ENCODE measurements around the gene TPRA1.

DNA sequence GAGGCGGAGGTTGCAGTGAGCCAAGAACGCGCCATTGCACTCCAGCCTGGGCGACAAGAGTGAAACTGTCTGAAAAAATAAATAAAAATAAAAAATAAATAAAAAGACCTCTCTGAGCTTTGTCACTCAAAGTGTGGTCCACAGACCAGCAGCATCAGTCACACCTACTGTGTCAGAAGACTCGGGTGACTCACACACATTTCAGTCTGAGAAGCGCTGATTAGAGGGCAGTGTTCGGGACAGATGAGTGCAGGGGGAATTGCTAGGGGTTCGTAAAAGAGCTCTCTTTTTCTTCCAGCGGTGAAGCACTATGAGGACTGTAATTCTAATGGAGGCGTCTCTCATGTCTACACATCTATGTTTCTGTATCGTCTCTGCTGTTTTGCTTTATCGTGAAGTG is 44.1 kb upstream of the TPRA1 start:
- TF ChIP-seq, protein P1, sequence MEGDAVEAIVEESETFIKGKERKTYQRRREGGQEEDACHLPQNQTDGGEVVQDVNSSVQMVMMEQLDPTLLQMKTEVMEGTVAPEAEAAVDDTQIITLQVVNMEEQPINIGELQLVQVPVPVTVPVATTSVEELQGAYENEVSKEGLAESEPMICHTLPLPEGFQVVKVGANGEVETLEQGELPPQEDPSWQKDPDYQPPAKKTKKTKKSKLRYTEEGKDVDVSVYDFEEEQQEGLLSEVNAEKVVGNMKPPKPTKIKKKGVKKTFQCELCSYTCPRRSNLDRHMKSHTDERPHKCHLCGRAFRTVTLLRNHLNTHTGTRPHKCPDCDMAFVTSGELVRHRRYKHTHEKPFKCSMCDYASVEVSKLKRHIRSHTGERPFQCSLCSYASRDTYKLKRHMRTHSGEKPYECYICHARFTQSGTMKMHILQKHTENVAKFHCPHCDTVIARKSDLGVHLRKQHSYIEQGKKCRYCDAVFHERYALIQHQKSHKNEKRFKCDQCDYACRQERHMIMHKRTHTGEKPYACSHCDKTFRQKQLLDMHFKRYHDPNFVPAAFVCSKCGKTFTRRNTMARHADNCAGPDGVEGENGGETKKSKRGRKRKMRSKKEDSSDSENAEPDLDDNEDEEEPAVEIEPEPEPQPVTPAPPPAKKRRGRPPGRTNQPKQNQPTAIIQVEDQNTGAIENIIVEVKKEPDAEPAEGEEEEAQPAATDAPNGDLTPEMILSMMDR (conservative IDR thresholded peaks at IDR 0.05 in 1 of 2, IDR thresholded peaks at IDR 0.05 in 1 of 2; ENCODE audit: low read depth in 1 of 2, low read length in 2 of 2): no peak
- no peak for TF ChIP-seq EZH2 (IDR thresholded peaks at IDR 0.05; ENCODE audit: low read length, missing control alignments)
